WTC11 (cell line): Measurements from ENCODE around the gene JAKMIP3. TPM values are rescaled to one million over a fixed set of nuclear protein-coding genes. Genes with fewer than 3 reads are reported as not detected.

ENCODE experiments used
- ATAC-seq: fragments of 200-7000 bp; cut with Tn5 transposase; 2 replicates; pipeline ENCODE4 v1.10.0; 2021; ENCODE audit warnings: mild to moderate bottlenecking, moderate library complexity
- CTCF ChIA-PET: fragments of 300-600 bp; sonication (Branson Sonifier 250); formaldehyde crosslinking; loops from one replicate; lab custom pipeline; 2021; ENCODE audit warnings: antibody characterized with exemption; lab: Charles Lee
- POLR2A ChIA-PET: fragments of 350-600 bp; sonication (Branson Sonifier 250); formaldehyde crosslinking; loops from one replicate; lab custom pipeline; 2021; ENCODE audit warnings: antibody characterized with exemption; lab: Charles Lee
- DNase-seq: peaks from one replicate; pipeline ENCODE4 v3.0.0; 2021; ENCODE audit warnings: low spot score
- H3K27ac Mint-ChIP-seq: 2 replicates; pipeline ENCODE4 v1.8.0; 2021; ENCODE audit warnings: mixed read lengths
- H3K27me3 Mint-ChIP-seq: 2 replicates; pipeline ENCODE4 v1.8.0; 2021; ENCODE audit warnings: low read depth, mild to moderate bottlenecking, moderate library complexity, mixed read lengths
- H3K36me3 Mint-ChIP-seq: 2 replicates; pipeline ENCODE4 v1.8.0; 2021; ENCODE audit warnings: mixed read lengths
- H3K4me1 Mint-ChIP-seq: 2 replicates; pipeline ENCODE4 v1.8.0; 2022; ENCODE audit warnings: mixed read lengths
- H3K4me3 Mint-ChIP-seq: 2 replicates; pipeline ENCODE4 v1.8.0; 2021; ENCODE audit warnings: mild to moderate bottlenecking, moderate library complexity, mixed read lengths
- H3K9me3 Mint-ChIP-seq: 2 replicates; pipeline ENCODE4 v1.8.0; 2021; ENCODE audit warnings: mixed read lengths
- CREB1 ChIP-seq: sonication (generic); formaldehyde crosslinking; IDR thresholded peaks from 2 replicates; pipeline ENCODE4 v1.8.0; 2023; ENCODE audit warnings: mild to moderate bottlenecking, missing genetic modification reagents
- ELF4 ChIP-seq: sonication (generic); formaldehyde crosslinking; IDR thresholded peaks from 2 replicates; pipeline ENCODE4 v1.8.1; 2022; ENCODE audit warnings: low read depth, mild to moderate bottlenecking, moderate library complexity, missing genetic modification reagents
- ETV6 ChIP-seq: sonication (generic); formaldehyde crosslinking; IDR thresholded peaks from 2 replicates; pipeline ENCODE4 v1.8.1; 2022; ENCODE audit warnings: mild to moderate bottlenecking, missing genetic modification reagents
- FOXJ3 ChIP-seq: sonication (generic); formaldehyde crosslinking; IDR thresholded peaks from 2 replicates; pipeline ENCODE4 v1.9.0; 2021; ENCODE audit warnings: missing genetic modification reagents, mild to moderate bottlenecking, borderline replicate concordance
- GTF2I ChIP-seq: fragments of 250-450 bp; sonication (Bioruptor Pico); conservative IDR thresholded peaks from 2 replicates; pipeline ENCODE4 v1.4.0; 2021; ENCODE audit warnings: mild to moderate bottlenecking
- HMGA2 ChIP-seq: fragments of 250-450 bp; sonication (Bioruptor Pico); IDR thresholded peaks from 2 replicates; pipeline ENCODE4 v1.4.0; 2021; ENCODE audit warnings: mild to moderate bottlenecking, moderate library complexity
- JUN ChIP-seq: sonication (generic); formaldehyde crosslinking; IDR thresholded peaks from 2 replicates; pipeline ENCODE4 v1.8.0; 2023; ENCODE audit warnings: mild to moderate bottlenecking, missing genetic modification reagents
- KAT7 ChIP-seq: sonication (generic); formaldehyde crosslinking; IDR thresholded peaks from 2 replicates; pipeline ENCODE4 v1.8.1; 2023; ENCODE audit warnings: missing genetic modification reagents, mild to moderate bottlenecking, borderline replicate concordance
- MYBL2 ChIP-seq: sonication (generic); formaldehyde crosslinking; IDR thresholded peaks from 2 replicates; pipeline ENCODE4 v1.8.1; 2023; ENCODE audit warnings: mild to moderate bottlenecking, moderate library complexity, missing genetic modification reagents
- NFE2L1 ChIP-seq: sonication (generic); formaldehyde crosslinking; IDR thresholded peaks from 2 replicates; pipeline ENCODE4 v1.8.1; 2023; ENCODE audit warnings: missing genetic modification reagents
- NFYB ChIP-seq: sonication (generic); formaldehyde crosslinking; conservative IDR thresholded peaks from 2 replicates; pipeline ENCODE4 v1.8.0; 2022; ENCODE audit warnings: low read depth, missing genetic modification reagents
- SMAD4 ChIP-seq: sonication (generic); formaldehyde crosslinking; IDR thresholded peaks from 2 replicates; pipeline ENCODE4 v1.8.0; 2022; ENCODE audit warnings: mild to moderate bottlenecking, missing genetic modification reagents
- TEAD1 ChIP-seq: sonication (generic); formaldehyde crosslinking; IDR thresholded peaks from 2 replicates; pipeline ENCODE4 v1.8.0; 2022; ENCODE audit warnings: mild to moderate bottlenecking, missing genetic modification reagents
- TEAD4 ChIP-seq: sonication (generic); formaldehyde crosslinking; IDR thresholded peaks from 2 replicates; pipeline ENCODE4 v1.8.0; 2022; ENCODE audit warnings: mild to moderate bottlenecking, missing genetic modification reagents
- ZNF219 ChIP-seq: sonication (generic); formaldehyde crosslinking; IDR thresholded peaks from 2 replicates; pipeline ENCODE4 v1.8.0; 2023; ENCODE audit warnings: missing genetic modification reagents, mild to moderate bottlenecking, borderline replicate concordance
- total RNA-seq: library from RNA; stranded (reverse); gene quantifications from 3 replicates; pipeline ENCODE4 v1.2.3, GENCODE V29; 2021
- TF ChIP-seq, protein P1 (sequence below): sonication (generic); formaldehyde crosslinking; IDR thresholded peaks from 2 replicates; pipeline ENCODE4 v1.8.0; 2023; ENCODE audit warnings: missing genetic modification reagents
- TF ChIP-seq, protein P2 (sequence below): sonication (generic); formaldehyde crosslinking; conservative IDR thresholded peaks from 2 replicates; pipeline ENCODE4 v1.8.1; 2023; ENCODE audit warnings: mild to moderate bottlenecking, low read depth, missing genetic modification reagents, moderate library complexity
- TF ChIP-seq, protein P3 (sequence below): sonication (generic); formaldehyde crosslinking; IDR thresholded peaks from 2 replicates; pipeline ENCODE4 v1.8.1; 2022; ENCODE audit warnings: low read depth, missing genetic modification reagents, borderline replicate concordance
- TF ChIP-seq, protein P4 (sequence below): sonication (generic); formaldehyde crosslinking; IDR thresholded peaks from 2 replicates; pipeline ENCODE4 v1.8.0; 2022; ENCODE audit warnings: mild to moderate bottlenecking, missing genetic modification reagents
- TF ChIP-seq, protein P5 (sequence below): sonication (generic); formaldehyde crosslinking; IDR thresholded peaks from 2 replicates; pipeline ENCODE4 v1.8.1; 2022; ENCODE audit warnings: low read depth, mild to moderate bottlenecking, moderate library complexity, missing genetic modification reagents, borderline replicate concordance
- TF ChIP-seq, protein P6 (sequence below): sonication (generic); formaldehyde crosslinking; IDR thresholded peaks from 2 replicates; pipeline ENCODE4 v1.8.0; 2023; ENCODE audit warnings: missing genetic modification reagents, mild to moderate bottlenecking, borderline replicate concordance

Gene JAKMIP3
- total RNA-seq, 1 experiment from 2014 or later, result 1.7 TPM

DNA sequence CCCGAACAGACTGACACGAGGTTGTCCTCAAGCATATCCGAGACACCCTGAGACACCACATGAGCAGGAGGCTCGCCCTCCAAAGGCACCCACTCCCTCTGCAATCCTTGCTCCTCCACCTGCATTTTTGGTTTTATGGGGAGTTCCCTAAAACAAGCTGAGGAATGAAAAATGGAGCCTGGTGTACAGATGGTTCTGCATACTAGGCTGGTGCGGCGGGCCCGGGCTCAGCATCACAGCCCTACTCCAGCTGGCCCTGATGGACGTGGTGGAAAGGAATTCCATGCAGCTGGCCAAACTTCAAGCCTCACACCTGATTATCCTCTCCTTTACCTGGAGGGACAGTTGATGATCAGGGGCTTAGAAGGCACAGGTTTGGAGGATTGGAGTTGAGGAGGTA is 30.3 kb upstream of the JAKMIP3 start (continued):
- TF ChIP-seq, protein P1, sequence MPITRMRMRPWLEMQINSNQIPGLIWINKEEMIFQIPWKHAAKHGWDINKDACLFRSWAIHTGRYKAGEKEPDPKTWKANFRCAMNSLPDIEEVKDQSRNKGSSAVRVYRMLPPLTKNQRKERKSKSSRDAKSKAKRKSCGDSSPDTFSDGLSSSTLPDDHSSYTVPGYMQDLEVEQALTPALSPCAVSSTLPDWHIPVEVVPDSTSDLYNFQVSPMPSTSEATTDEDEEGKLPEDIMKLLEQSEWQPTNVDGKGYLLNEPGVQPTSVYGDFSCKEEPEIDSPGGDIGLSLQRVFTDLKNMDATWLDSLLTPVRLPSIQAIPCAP, result no peak
- TF ChIP-seq, all 79 proteins: peak for 0

DNA sequence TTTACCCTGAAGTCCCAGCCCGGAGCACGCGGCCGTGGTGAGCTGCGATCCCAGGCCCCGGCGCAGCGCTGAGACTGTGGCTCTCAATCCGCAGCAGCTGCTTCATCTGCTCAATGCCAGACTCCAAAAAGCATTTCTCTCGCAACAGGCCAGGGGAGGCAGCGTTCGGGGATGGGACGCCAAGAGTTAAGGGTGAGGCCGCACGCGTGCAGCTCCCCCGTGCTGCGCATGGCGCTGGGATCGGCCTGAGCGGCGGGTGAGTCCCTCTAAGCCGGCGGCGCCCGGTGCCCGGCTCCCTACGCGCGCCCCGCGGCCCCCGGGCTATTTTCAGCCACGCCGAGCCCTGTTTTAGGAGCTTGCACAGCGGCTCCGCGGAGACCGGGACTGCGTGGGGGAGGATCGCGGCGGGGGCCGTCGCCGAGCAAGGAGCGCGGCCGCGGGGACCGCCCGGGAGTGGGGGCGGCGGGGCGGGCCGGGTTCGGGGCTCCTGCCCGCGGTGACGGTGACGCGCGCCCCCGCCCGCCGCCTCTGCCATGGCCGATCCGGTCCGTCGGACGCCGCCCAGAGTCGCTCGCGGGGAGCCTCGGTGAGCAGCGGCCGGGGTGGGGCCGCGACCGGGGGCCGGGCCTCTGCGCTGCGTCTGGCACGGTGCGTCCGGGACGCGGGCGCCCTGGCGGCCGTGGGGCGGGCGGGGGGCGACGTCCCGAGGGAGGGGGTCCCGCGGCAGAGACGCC is 29.4 kb upstream of the JAKMIP3 start:
- Mint-ChIP-seq H3K36me3 (no peaks in the 10 kb centered on the region), H3K4me3 (peak overlapping the region; percentile 68), H3K27ac (no peak overlapping the region), H3K9me3 (no peaks in the 10 kb centered on the region), H3K27me3 (peaks cover 55% of the 10 kb centered on the region), H3K4me1 (peaks cover 26% of the 10 kb centered on the region)
- ChIA-PET CTCF (interaction anchor here (0.7 to 1.8 kb wide), 9 partner anchors 9 to 323 kb away, joined by 3 to 17 read pairs (median 3); no protein-coding TSS in a partner anchor), POLR2A (no interaction called here)
- ATAC-seq, result peak; percentile 26
- DNase-seq, result peak; percentile 58
- no peak for TF ChIP-seq HMGA2
- 0 out of 2 replicates have a peak, but pooled peaks have one; percentile 36 for TF ChIP-seq TEAD4 (CRISPR knock-in tag)
- peak; percentile 64; the same call in 1 of the 2 replicates for TF ChIP-seq ZNF219 (CRISPR knock-in tag)
- peak; percentile 70; the same call in 1 of the 2 replicates for TF ChIP-seq NFE2L1 (CRISPR knock-in tag)
- peak; percentile 69 for TF ChIP-seq MYBL2
- TF ChIP-seq, protein P2, sequence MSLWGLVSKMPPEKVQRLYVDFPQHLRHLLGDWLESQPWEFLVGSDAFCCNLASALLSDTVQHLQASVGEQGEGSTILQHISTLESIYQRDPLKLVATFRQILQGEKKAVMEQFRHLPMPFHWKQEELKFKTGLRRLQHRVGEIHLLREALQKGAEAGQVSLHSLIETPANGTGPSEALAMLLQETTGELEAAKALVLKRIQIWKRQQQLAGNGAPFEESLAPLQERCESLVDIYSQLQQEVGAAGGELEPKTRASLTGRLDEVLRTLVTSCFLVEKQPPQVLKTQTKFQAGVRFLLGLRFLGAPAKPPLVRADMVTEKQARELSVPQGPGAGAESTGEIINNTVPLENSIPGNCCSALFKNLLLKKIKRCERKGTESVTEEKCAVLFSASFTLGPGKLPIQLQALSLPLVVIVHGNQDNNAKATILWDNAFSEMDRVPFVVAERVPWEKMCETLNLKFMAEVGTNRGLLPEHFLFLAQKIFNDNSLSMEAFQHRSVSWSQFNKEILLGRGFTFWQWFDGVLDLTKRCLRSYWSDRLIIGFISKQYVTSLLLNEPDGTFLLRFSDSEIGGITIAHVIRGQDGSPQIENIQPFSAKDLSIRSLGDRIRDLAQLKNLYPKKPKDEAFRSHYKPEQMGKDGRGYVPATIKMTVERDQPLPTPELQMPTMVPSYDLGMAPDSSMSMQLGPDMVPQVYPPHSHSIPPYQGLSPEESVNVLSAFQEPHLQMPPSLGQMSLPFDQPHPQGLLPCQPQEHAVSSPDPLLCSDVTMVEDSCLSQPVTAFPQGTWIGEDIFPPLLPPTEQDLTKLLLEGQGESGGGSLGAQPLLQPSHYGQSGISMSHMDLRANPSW (CRISPR knock-in tag), result no peak
- TF ChIP-seq, protein P3, sequence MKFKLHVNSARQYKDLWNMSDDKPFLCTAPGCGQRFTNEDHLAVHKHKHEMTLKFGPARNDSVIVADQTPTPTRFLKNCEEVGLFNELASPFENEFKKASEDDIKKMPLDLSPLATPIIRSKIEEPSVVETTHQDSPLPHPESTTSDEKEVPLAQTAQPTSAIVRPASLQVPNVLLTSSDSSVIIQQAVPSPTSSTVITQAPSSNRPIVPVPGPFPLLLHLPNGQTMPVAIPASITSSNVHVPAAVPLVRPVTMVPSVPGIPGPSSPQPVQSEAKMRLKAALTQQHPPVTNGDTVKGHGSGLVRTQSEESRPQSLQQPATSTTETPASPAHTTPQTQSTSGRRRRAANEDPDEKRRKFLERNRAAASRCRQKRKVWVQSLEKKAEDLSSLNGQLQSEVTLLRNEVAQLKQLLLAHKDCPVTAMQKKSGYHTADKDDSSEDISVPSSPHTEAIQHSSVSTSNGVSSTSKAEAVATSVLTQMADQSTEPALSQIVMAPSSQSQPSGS (CRISPR knock-in tag), result no peak
- TF ChIP-seq ELF4 (CRISPR knock-in tag), result no peak
- peak; percentile 67; the same call in 1 of the 2 replicates for TF ChIP-seq JUN (CRISPR knock-in tag)
- no peak for TF ChIP-seq GTF2I
- TF ChIP-seq NFYB, result peak; percentile 19; the same call in 1 of the 2 replicates
- TF ChIP-seq KAT7 (CRISPR knock-in tag), result no peak
- no peak for TF ChIP-seq CREB1
- TF ChIP-seq, protein P4, sequence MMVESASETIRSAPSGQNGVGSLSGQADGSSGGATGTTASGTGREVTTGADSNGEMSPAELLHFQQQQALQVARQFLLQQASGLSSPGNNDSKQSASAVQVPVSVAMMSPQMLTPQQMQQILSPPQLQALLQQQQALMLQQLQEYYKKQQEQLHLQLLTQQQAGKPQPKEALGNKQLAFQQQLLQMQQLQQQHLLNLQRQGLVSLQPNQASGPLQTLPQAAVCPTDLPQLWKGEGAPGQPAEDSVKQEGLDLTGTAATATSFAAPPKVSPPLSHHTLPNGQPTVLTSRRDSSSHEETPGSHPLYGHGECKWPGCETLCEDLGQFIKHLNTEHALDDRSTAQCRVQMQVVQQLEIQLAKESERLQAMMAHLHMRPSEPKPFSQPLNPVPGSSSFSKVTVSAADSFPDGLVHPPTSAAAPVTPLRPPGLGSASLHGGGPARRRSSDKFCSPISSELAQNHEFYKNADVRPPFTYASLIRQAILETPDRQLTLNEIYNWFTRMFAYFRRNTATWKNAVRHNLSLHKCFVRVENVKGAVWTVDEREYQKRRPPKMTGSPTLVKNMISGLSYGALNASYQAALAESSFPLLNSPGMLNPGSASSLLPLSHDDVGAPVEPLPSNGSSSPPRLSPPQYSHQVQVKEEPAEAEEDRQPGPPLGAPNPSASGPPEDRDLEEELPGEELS (CRISPR knock-in tag), result 0 out of 2 replicates have a peak, but pooled peaks have one; percentile 20
- peak; percentile 73; the same call in 1 of the 2 replicates for TF ChIP-seq TEAD1 (CRISPR knock-in tag)
- TF ChIP-seq, protein P5, sequence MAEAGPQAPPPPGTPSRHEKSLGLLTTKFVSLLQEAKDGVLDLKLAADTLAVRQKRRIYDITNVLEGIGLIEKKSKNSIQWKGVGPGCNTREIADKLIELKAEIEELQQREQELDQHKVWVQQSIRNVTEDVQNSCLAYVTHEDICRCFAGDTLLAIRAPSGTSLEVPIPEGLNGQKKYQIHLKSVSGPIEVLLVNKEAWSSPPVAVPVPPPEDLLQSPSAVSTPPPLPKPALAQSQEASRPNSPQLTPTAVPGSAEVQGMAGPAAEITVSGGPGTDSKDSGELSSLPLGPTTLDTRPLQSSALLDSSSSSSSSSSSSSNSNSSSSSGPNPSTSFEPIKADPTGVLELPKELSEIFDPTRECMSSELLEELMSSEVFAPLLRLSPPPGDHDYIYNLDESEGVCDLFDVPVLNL, result peak; percentile 65; the same call in 1 of the 2 replicates
- TF ChIP-seq, protein P6, sequence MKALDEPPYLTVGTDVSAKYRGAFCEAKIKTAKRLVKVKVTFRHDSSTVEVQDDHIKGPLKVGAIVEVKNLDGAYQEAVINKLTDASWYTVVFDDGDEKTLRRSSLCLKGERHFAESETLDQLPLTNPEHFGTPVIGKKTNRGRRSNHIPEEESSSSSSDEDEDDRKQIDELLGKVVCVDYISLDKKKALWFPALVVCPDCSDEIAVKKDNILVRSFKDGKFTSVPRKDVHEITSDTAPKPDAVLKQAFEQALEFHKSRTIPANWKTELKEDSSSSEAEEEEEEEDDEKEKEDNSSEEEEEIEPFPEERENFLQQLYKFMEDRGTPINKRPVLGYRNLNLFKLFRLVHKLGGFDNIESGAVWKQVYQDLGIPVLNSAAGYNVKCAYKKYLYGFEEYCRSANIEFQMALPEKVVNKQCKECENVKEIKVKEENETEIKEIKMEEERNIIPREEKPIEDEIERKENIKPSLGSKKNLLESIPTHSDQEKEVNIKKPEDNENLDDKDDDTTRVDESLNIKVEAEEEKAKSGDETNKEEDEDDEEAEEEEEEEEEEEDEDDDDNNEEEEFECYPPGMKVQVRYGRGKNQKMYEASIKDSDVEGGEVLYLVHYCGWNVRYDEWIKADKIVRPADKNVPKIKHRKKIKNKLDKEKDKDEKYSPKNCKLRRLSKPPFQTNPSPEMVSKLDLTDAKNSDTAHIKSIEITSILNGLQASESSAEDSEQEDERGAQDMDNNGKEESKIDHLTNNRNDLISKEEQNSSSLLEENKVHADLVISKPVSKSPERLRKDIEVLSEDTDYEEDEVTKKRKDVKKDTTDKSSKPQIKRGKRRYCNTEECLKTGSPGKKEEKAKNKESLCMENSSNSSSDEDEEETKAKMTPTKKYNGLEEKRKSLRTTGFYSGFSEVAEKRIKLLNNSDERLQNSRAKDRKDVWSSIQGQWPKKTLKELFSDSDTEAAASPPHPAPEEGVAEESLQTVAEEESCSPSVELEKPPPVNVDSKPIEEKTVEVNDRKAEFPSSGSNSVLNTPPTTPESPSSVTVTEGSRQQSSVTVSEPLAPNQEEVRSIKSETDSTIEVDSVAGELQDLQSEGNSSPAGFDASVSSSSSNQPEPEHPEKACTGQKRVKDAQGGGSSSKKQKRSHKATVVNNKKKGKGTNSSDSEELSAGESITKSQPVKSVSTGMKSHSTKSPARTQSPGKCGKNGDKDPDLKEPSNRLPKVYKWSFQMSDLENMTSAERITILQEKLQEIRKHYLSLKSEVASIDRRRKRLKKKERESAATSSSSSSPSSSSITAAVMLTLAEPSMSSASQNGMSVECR (CRISPR knock-in tag), result 0 out of 2 replicates have a peak, but pooled peaks have one; percentile 56
- TF ChIP-seq SMAD4 (CRISPR knock-in tag), result no peak
- TF ChIP-seq FOXJ3 (CRISPR knock-in tag), result no peak
- TF ChIP-seq ETV6 (CRISPR knock-in tag), result no peak
